Keratinocyte (primary cell): ENCODE measurements around the gene P2RY13. TPM values are rescaled to one million over a fixed set of nuclear protein-coding genes. Genes with fewer than 3 reads are reported as not detected.
A peak's percentile ranks its signal among the peaks of the same experiment; 100 is the strongest.

ENCODE experiments used
- DNase-seq: peaks from one replicate; pipeline ENCODE4 v3.0.0-alpha.2; 2011; ENCODE audit warnings: low read depth, missing footprints, low spot score
- FAIRE-seq: peaks from 2 replicates; lab custom pipeline; 2011; peaks lifted over from hg19 to GRCh38; lab: Jason Lieb, UNC
- H2AFZ ChIP-seq: 2 replicates; pipeline ENCODE4 v1.6.0; 2012; ENCODE audit warnings: low read length, control low read depth, inconsistent platforms; ENCODE audit not compliant: control insufficient read depth
- H3K27ac ChIP-seq: 2 replicates; pipeline ENCODE4 v1.5.1; 2011; ENCODE audit warnings: low read length; ENCODE audit not compliant: control insufficient read depth, insufficient read depth
- H3K27me3 ChIP-seq: 3 replicates; pipeline ENCODE4 v1.6.0; 2011; ENCODE audit warnings: low read length; ENCODE audit not compliant: control insufficient read depth, insufficient read depth; ENCODE audit errors: extremely low read depth
- H3K36me3 ChIP-seq, 2 experiments: 2 replicates in 1 of 2; 3 replicates in 1 of 2; pipeline ENCODE4 v1.5.1; 2011; ENCODE audit warnings: low read length in 2 of 2, mild to moderate bottlenecking in 1 of 2; ENCODE audit not compliant: control insufficient read depth in 2 of 2, insufficient read depth in 2 of 2; ENCODE audit errors: extremely low read depth in 1 of 2
- H3K4me1 ChIP-seq: 3 replicates; pipeline ENCODE4 v1.5.1; 2011; ENCODE audit warnings: low read length; ENCODE audit not compliant: control insufficient read depth, insufficient read depth; ENCODE audit errors: extremely low read depth
- H3K4me2 ChIP-seq: 3 replicates; pipeline ENCODE4 v1.6.0; 2011; ENCODE audit warnings: low read depth, low read length; ENCODE audit not compliant: control insufficient read depth, insufficient read depth; ENCODE audit errors: extremely low read depth
- H3K4me3 ChIP-seq, 3 experiments: fragments of 200-600 bp in 1 of 3; sonication (generic) in 1 of 3; 2 replicates in 2 of 3; 3 replicates in 1 of 3; pipeline ENCODE4 v1.5.1; 2011 to 2016; ENCODE audit warnings: low read length in 3 of 3, mild to moderate bottlenecking in 3 of 3, control low read depth in 2 of 3, inconsistent platforms in 1 of 3, low read depth in 1 of 3, mixed read lengths in 1 of 3, mixed run types in 1 of 3, moderate library complexity in 1 of 3; ENCODE audit not compliant: control insufficient read depth in 2 of 3, insufficient read depth in 2 of 3; ENCODE audit errors: extremely low read depth in 1 of 3
- H3K79me2 ChIP-seq: 2 replicates; pipeline ENCODE4 v1.6.0; 2012; ENCODE audit warnings: low read length; ENCODE audit not compliant: control insufficient read depth, insufficient read depth
- H3K9ac ChIP-seq: 3 replicates; pipeline ENCODE4 v1.6.0; 2011; ENCODE audit warnings: low read length; ENCODE audit not compliant: control insufficient read depth, insufficient read depth; ENCODE audit errors: extremely low read depth
- H3K9me1 ChIP-seq: 3 replicates; pipeline ENCODE4 v1.6.0; 2011; ENCODE audit warnings: low read length; ENCODE audit not compliant: control insufficient read depth, insufficient read depth; ENCODE audit errors: extremely low read depth
- H3K9me3 ChIP-seq: 2 replicates; pipeline ENCODE4 v1.5.1; 2012; ENCODE audit warnings: low read depth, low read length; ENCODE audit not compliant: control insufficient read depth
- H4K20me1 ChIP-seq: 3 replicates; pipeline ENCODE4 v1.6.0; 2011; ENCODE audit warnings: low read length; ENCODE audit not compliant: control insufficient read depth, insufficient read depth; ENCODE audit errors: extremely low read depth
- EZH2 ChIP-seq: IDR thresholded peaks from one replicate; pipeline ENCODE4 v1.6.1; 2012; ENCODE audit warnings: inconsistent platforms, mild to moderate bottlenecking, low read length, moderate library complexity
- dilution Hi-C: fragments of 300-500 bp; cut with MboI; formaldehyde crosslinking; loops from one replicate; pipeline ENCODE4 v1.7.0; 2020; ENCODE audit warnings: low sequenced_read_pairs; ENCODE audit not compliant: extremely low pct_ligation_motif_present
- polyA plus RNA-seq, 5 experiments: library from polyadenylated mRNA; depleted of rRNA in 3 of 5; stranded (reverse) in 3 of 5; stranded (forward) in 1 of 5; unstranded in 1 of 5; fragments of >200 nt; gene quantifications; 1 replicate in 1 of 5; 2 replicates in 3 of 5; 3 replicates in 1 of 5; pipeline versions ENCODE4 v1.2.1 to v1.2.3, GENCODE V29; 2011 to 2012; ENCODE audit warnings: missing spikeins in 2 of 5, low read depth in 1 of 5, low replicate concordance in 1 of 5
- TF ChIP-seq, protein P1 (sequence below), 3 experiments: IDR thresholded peaks in 1 of 3; conservative IDR thresholded peaks in 1 of 3; optimal IDR thresholded peaks in 1 of 3; 2 replicates in 2 of 3; 3 replicates in 1 of 3; pipeline versions ENCODE3 to v1.5.1; 2011; ENCODE audit warnings: low read length in 3 of 3, mild to moderate bottlenecking in 3 of 3, moderate library complexity in 2 of 3, control low read depth in 1 of 3, inconsistent platforms in 1 of 3; ENCODE audit not compliant: insufficient read depth in 2 of 3; ENCODE audit errors: extremely low read depth in 1 of 3

The P2RY13 gene
- polyA plus RNA-seq, 1 donor (not counting 4 experiments of a cell fraction or from before 2014, with no cell fraction given) = not detected

DNA sequence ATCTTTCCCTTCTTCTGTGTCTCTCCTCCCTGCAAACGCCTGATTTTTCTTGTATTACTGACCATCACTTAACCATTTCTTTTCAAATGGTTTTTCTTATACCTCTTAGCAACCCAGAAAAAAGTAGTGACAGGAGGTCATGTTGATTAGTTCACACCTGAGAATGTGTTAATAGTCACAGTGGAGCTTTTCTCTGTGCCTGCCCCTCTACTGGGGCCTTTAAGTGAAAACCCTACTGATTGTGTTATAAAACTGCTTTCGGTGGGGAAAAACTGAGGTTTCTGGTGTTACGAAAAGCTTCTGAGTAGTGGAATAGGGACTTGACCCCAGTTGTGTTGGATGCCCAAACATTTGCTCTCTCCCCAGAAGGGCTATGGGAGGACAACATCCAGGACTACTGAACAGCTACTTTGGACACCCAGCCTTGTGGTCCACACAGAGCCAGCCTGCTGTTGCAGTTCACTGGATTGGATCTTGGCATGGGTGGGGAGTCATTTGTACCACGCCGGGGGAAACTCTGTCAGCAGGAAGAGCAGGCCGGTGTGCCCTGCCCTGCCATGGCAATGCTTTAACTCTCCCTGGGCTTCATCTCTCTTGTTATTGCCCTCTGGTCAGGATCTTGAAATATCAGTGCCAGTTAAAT, 23.1 kb downstream of the P2RY13 start:
- FAIRE-seq (no peak), DNase-seq (no peak)
- TF ChIP-seq, protein P1, sequence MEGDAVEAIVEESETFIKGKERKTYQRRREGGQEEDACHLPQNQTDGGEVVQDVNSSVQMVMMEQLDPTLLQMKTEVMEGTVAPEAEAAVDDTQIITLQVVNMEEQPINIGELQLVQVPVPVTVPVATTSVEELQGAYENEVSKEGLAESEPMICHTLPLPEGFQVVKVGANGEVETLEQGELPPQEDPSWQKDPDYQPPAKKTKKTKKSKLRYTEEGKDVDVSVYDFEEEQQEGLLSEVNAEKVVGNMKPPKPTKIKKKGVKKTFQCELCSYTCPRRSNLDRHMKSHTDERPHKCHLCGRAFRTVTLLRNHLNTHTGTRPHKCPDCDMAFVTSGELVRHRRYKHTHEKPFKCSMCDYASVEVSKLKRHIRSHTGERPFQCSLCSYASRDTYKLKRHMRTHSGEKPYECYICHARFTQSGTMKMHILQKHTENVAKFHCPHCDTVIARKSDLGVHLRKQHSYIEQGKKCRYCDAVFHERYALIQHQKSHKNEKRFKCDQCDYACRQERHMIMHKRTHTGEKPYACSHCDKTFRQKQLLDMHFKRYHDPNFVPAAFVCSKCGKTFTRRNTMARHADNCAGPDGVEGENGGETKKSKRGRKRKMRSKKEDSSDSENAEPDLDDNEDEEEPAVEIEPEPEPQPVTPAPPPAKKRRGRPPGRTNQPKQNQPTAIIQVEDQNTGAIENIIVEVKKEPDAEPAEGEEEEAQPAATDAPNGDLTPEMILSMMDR (optimal IDR thresholded peaks at IDR 0.05 in 1 of 3, IDR thresholded peaks at IDR 0.05 in 1 of 3, conservative IDR thresholded peaks at IDR 0.05 in 1 of 3; ENCODE audit: extremely low read depth in 1 of 3, insufficient read depth in 2 of 3, low read length in 3 of 3) = no peak
- TF ChIP-seq EZH2 = no peak
- H3K27ac ChIP-seq = peak overlapping the region; percentile 98
- peaks cover 75% of the 10 kb centered on the region for H3K79me2 ChIP-seq
- no peaks in the 10 kb centered on the region for H3K27me3 ChIP-seq
- H3K9ac ChIP-seq = peak overlapping the region; percentile 79
- peaks cover 6 to 16% of the 10 kb centered on the region in 2 experiments for H3K36me3 ChIP-seq
- H3K9me1 ChIP-seq = no peaks in the 10 kb centered on the region
- peaks cover 85% of the 10 kb centered on the region for H3K4me1 ChIP-seq
- dilution Hi-C loops = no loop called here
- peak overlapping the region in 2 of 3 experiments; percentile 49 to 62 for H3K4me3 ChIP-seq
- peak overlapping the region; percentile 93 for H3K4me2 ChIP-seq
- H4K20me1 ChIP-seq = no peaks in the 10 kb centered on the region
- H3K9me3 ChIP-seq = no peaks in the 10 kb centered on the region
- H2AFZ ChIP-seq = no peak overlapping the region

DNA sequence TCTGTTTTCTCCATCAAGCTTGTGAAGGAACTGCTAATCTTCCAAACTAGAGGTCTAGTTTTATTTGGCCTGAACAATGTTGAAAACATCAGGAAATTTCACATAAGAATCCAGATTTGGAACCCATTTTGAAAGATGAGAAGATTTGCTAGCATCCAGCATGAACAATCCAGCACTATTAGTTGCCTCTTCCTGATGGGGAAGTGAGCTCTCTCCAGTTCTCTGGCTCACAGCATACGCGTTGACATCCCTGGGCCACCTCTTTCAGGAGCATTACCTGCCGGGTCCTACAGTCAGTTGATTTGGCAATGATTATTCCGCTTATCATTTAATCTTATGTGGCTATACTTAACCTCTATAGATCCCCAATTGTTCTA, 23.6 kb downstream of the P2RY13 start:
- Histone ChIP-seq H3K79me2 (peaks cover 75% of the 10 kb centered on the region), H3K9me3 (no peaks in the 10 kb centered on the region), H3K27me3 (no peaks in the 10 kb centered on the region), H3K4me2 (peak overlapping the region; percentile 93), H3K4me1 (peaks cover 85% of the 10 kb centered on the region), H3K9me1 (no peaks in the 10 kb centered on the region), H3K27ac (peak overlapping the region; percentile 98), H4K20me1 (no peaks in the 10 kb centered on the region), H2AFZ (no peak overlapping the region), H3K4me3 (peak overlapping the region in 2 of 3 experiments; percentile 49 to 62), H3K9ac (peak overlapping the region; percentile 79), H3K36me3 (peaks cover 6 to 14% of the 10 kb centered on the region in 2 experiments)
- DNase-seq (no peak), FAIRE-seq (no peak)
- dilution Hi-C loops = no loop called here
- TF ChIP-seq EZH2 = no peak
- TF ChIP-seq, protein P1 (optimal IDR thresholded peaks at IDR 0.05 in 1 of 3, IDR thresholded peaks at IDR 0.05 in 1 of 3, conservative IDR thresholded peaks at IDR 0.05 in 1 of 3; ENCODE audit: extremely low read depth in 1 of 3, insufficient read depth in 2 of 3, low read length in 3 of 3) = no peak
